Subcutaneous adipose tissue (tissue), 4 donors: ENCODE measurements around the gene OAS1. TPM values are rescaled to one million over a fixed set of nuclear protein-coding genes. Genes with fewer than 3 reads are reported as not detected.

Source experiments
- CTCF ChIP-seq: fragments of 450-650 bp; IDR thresholded peaks from one replicate; pipeline ENCODE4 v1.5.1; 2016; ENCODE audit warnings: low read depth, mild to moderate bottlenecking, control low read depth, antibody characterized with exemption, moderate library complexity
- total RNA-seq, 4 donors: library from RNA; depleted of rRNA; stranded (reverse); fragments of >200 nt; gene quantifications; one replicate each; pipeline ENCODE4 v1.1.0, GENCODE V29; 2016

OAS1 gene
- total RNA-seq = 100 to 1,000 TPM in 1 of 4 donors, 10 to 100 TPM in 3; 16.2 to 104 (median 23.9) TPM

GRCh38 chr12:112906712-112907414 lies at the start of gene OAS1:
Gene OAS1 (plus strand): TSS chr12:112906962. CDS start chr12:112907040, 78 bp downstream.
- TF ChIP-seq CTCF = no peak

GRCh38 chr12:112859291-112859690 lies 47.5 kb upstream of the OAS1 start:
- no peak for TF ChIP-seq CTCF

GRCh38 chr12:112860181-112860580 lies 46.6 kb upstream of the OAS1 start:
- no peak for TF ChIP-seq CTCF

- no peak for TF ChIP-seq CTCF
These were observed 45.5 kb upstream of the OAS1 start for GRCh38 chr12:112861284-112861683.

GRCh38 chr12:112862636-112863290 lies 44.0 kb upstream of the OAS1 start:
- no peak for TF ChIP-seq CTCF

- no peak for TF ChIP-seq CTCF
These were observed 38.2 kb upstream of the OAS1 start for GRCh38 chr12:112868459-112869041.

- no peak for TF ChIP-seq CTCF
These were observed 37.7 kb upstream of the OAS1 start for GRCh38 chr12:112869091-112869490.
